ENCODE measurements around the gene CACNA1C. TPM values are rescaled to one million over a fixed set of nuclear protein-coding genes. Genes with fewer than 3 reads are reported as not detected.
A peak's percentile ranks its signal among the peaks of the same experiment; 100 is the strongest.

The CACNA1C gene
- total RNA-seq, 2 experiments from 2014 or later, result 0.05 to 0.08 TPM

GRCh38 chr12:2680676-2681039 lies 627.9 kb downstream of the CACNA1C start:
- Histone ChIP-seq H3K9me3 (ENCODE audit: control insufficient read depth in 1 of 2, insufficient read depth in 1 of 2, low read length in 2 of 2) (no peaks in the 10 kb centered on the region), H3K27ac (ENCODE audit: low read depth in 1 of 2, low read length in 2 of 2) (no peak overlapping the region), H3K4me3 (ENCODE audit: low read length) (no peak overlapping the region), H3K4me1 (ENCODE audit: insufficient read depth, low read length) (peaks cover 6% of the 10 kb centered on the region), H3K27me3 (ENCODE audit: control insufficient read depth in 1 of 2, insufficient read depth in 2 of 2, low read length in 2 of 2) (no peaks in the 10 kb centered on the region), H3K36me3 (ENCODE audit: insufficient read depth, low read length) (no peaks in the 10 kb centered on the region)
- Mint-ChIP-seq H3K4me1 (ENCODE audit: low read depth) (peaks cover 7% of the 10 kb centered on the region), H3K36me3 (ENCODE audit: low read depth) (no peaks in the 10 kb centered on the region), H3K27ac (no peak overlapping the region), H3K9me3 (no peaks in the 10 kb centered on the region), H3K4me3 (no peak overlapping the region), H3K27me3 (no peaks in the 10 kb centered on the region)
- intact Hi-C loops (cut with DNase I, micrococcal nuclease), result no loop called here
- TF ChIP-seq CTCF (IDR thresholded peaks at IDR 0.05), result no peak
- ChIA-PET CTCF (no interaction called here), POLR2A (no interaction called here)
- DNase-seq, result no peak
- ATAC-seq (ENCODE audit: poor library complexity), result no peak

DNA sequence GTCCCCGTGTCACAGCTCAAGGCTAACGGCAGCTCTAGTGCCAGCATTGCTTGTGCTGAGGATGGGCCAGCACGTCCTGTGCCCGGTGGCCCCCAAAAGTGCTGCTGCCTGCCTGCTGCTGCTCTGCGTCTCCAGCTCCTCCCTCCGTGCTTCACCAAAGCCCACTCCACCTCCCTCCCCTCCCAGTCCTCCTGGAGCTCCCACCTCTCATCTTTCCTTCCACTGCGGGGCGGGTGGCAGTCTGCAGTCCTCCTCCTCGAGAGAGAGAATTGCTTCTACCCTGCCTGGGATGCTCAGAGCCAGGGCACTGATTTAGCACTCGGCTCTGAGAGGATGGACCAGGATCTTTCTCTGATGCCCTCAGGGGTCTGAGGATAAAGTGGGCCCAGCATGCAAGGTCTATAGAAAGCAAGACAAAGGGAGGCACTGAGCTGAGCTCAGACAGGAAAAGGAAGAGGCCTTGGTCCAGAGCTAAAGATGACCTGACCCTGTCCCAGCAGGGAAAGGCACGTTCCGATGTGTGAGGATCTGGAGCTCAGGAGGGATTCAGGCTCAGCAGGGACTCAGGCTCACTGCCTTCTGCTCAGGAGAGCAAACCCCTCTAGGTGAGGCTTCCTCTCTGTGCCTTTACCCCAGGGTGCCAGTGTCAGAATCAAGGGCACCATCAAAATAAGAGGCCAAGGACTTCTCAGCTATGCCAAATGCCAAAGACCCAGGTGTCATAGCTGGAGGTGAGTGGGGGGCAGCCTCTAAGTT lies 628.8 kb downstream of the CACNA1C start:
- POLR2A ChIA-PET, result no interaction called here
- Mint-ChIP-seq H3K4me3 (no peak overlapping the region), H3K4me1 (ENCODE audit: low read depth) (peaks cover 7% of the 10 kb centered on the region), H3K9me3 (no peaks in the 10 kb centered on the region), H3K36me3 (ENCODE audit: low read depth) (no peaks in the 10 kb centered on the region), H3K27me3 (no peaks in the 10 kb centered on the region), H3K27ac (no peak overlapping the region)
- Histone ChIP-seq H3K4me3 (ENCODE audit: low read length) (no peak overlapping the region), H3K36me3 (ENCODE audit: insufficient read depth, low read length) (no peaks in the 10 kb centered on the region), H3K27ac (ENCODE audit: low read depth in 1 of 2, low read length in 2 of 2) (no peak overlapping the region), H3K27me3 (ENCODE audit: control insufficient read depth in 1 of 2, insufficient read depth in 2 of 2, low read length in 2 of 2) (no peaks in the 10 kb centered on the region), H3K9me3 (ENCODE audit: control insufficient read depth in 1 of 2, insufficient read depth in 1 of 2, low read length in 2 of 2) (no peaks in the 10 kb centered on the region), H3K4me1 (ENCODE audit: insufficient read depth, low read length) (peaks cover 6% of the 10 kb centered on the region)
- intact Hi-C loops (cut with DNase I, micrococcal nuclease), result loop anchor here in 1 of 2 experiments (2.0 kb wide), 1 partner anchor 359 kb away; no protein-coding TSS in a partner anchor
- CTCF ChIA-PET, result interaction anchor here (2.0 kb wide), 1 partner anchor 103 kb away, joined by 27 read pairs; no protein-coding TSS in a partner anchor
- DNase-seq, result no peak
- no peak for TF ChIP-seq CTCF (IDR thresholded peaks at IDR 0.05)
- no peak for ATAC-seq (ENCODE audit: poor library complexity)

GRCh38 chr12:2682296-2683251 lies 629.8 kb downstream of the CACNA1C start:
- H3K4me3 Mint-ChIP-seq, result peak overlapping the region; percentile 40
- peak; percentile 81 for ATAC-seq (ENCODE audit: poor library complexity)
- POLR2A ChIA-PET, result interaction anchor here (0.9 to 1.1 kb wide), 4 partner anchors 9 to 113 kb away, joined by 3 to 10 read pairs (median 4); no protein-coding TSS in a partner anchor

More at GRCh38 chr12:2682296-2683251, 629.8 kb downstream of the CACNA1C start:
- peak in 12 of 14 experiments; percentile 21 to 74 (median 37) for DNase-seq
- Mint-ChIP-seq H3K4me1 (ENCODE audit: low read depth) (peaks cover 7% of the 10 kb centered on the region), H3K36me3 (ENCODE audit: low read depth) (no peaks in the 10 kb centered on the region), H3K27me3 (no peaks in the 10 kb centered on the region), H3K27ac (peak overlapping the region; percentile 30), H3K9me3 (no peaks in the 10 kb centered on the region)
- H3K4me1 ChIP-seq (ENCODE audit: insufficient read depth, low read length), result peaks cover 6% of the 10 kb centered on the region
- no peaks in the 10 kb centered on the region for H3K27me3 ChIP-seq (ENCODE audit: control insufficient read depth in 1 of 2, insufficient read depth in 2 of 2, low read length in 2 of 2)
- H3K36me3 ChIP-seq (ENCODE audit: insufficient read depth, low read length), result no peaks in the 10 kb centered on the region
- no peaks in the 10 kb centered on the region for H3K9me3 ChIP-seq (ENCODE audit: control insufficient read depth in 1 of 2, insufficient read depth in 1 of 2, low read length in 2 of 2)
- intact Hi-C loops (cut with DNase I, micrococcal nuclease), result loop anchor here (1.0 to 2.0 kb wide), 3 partner anchors 102 to 358 kb away; no protein-coding TSS in a partner anchor
- no peak overlapping the region for H3K4me3 ChIP-seq (ENCODE audit: low read length)
- CTCF ChIA-PET, result interaction anchor here (1.0 to 2.0 kb wide), 5 partner anchors 9 to 132 kb away, joined by 3 to 27 read pairs (median 5); no protein-coding TSS in a partner anchor
- H3K27ac ChIP-seq (ENCODE audit: low read depth in 1 of 2, low read length in 2 of 2), result no peak overlapping the region
- peak; percentile 62 for TF ChIP-seq CTCF (IDR thresholded peaks at IDR 0.05)

Measured in CD4-positive, alpha-beta T cell (primary cell).